SJCRH30 (cell line): ENCODE measurements around the gene PLA2G4E. TPM values are rescaled to one million over a fixed set of nuclear protein-coding genes. Genes with fewer than 3 reads are reported as not detected.
A peak's percentile ranks its signal among the peaks of the same experiment; 100 is the strongest.

ENCODE experiments used
- DNase-seq, 2 experiments: peaks; one replicate each; pipeline ENCODE4 v3.0.0-alpha.2; 2015 to 2020
- H3K27ac ChIP-seq: fragments of 250-450 bp; sonication (Bioruptor Pico); 2 replicates; pipeline ENCODE4 v1.5.1; 2020; ENCODE audit warnings: mild to moderate bottlenecking, moderate library complexity
- H3K27me3 ChIP-seq: fragments of 250-450 bp; sonication (Bioruptor Pico); 2 replicates; pipeline ENCODE4 v1.5.1; 2020; ENCODE audit warnings: mild to moderate bottlenecking, moderate library complexity
- H3K36me3 ChIP-seq: fragments of 250-450 bp; sonication (Bioruptor Pico); 2 replicates; pipeline ENCODE4 v1.5.1; 2020; ENCODE audit warnings: mild to moderate bottlenecking, moderate library complexity
- H3K4me1 ChIP-seq: fragments of 250-450 bp; sonication (Bioruptor Pico); 2 replicates; pipeline ENCODE4 v1.5.1; 2020; ENCODE audit warnings: mild to moderate bottlenecking, moderate library complexity
- H3K4me3 ChIP-seq: fragments of 250-450 bp; sonication (Bioruptor Pico); 2 replicates; pipeline ENCODE4 v1.5.1; 2020; ENCODE audit warnings: mild to moderate bottlenecking, moderate library complexity
- H3K9me3 ChIP-seq: fragments of 250-450 bp; sonication (Bioruptor Pico); replicated peaks from 2 replicates; pipeline ENCODE4 v1.5.1; 2020; ENCODE audit warnings: mild to moderate bottlenecking, moderate library complexity
- total RNA-seq: library from RNA; depleted of rRNA; stranded (reverse); fragments of >200 nt; shearing (Covaris generic); gene quantifications from 2 replicates; pipeline ENCODE4 v1.2.3, GENCODE V29; 2014

Gene PLA2G4E
- total RNA-seq, 1 experiment from 2014 or later, result not detected

GRCh38 chr15:41943543-41944312, 77.1 kb downstream of the PLA2G4E start:
- Histone ChIP-seq H3K36me3 (peaks cover 20% of the 10 kb centered on the region), H3K4me3 (no peak overlapping the region), H3K27ac (peak overlapping the region; percentile 94), H3K27me3 (no peaks in the 10 kb centered on the region), H3K9me3 (no peaks in the 10 kb centered on the region), H3K4me1 (peaks cover 77% of the 10 kb centered on the region)
- DNase-seq, result no peak

- DNase-seq, result peak; percentile 48 to 60
- Histone ChIP-seq H3K4me1 (peaks cover 77% of the 10 kb centered on the region), H3K27me3 (no peaks in the 10 kb centered on the region), H3K27ac (peak overlapping the region; percentile 94), H3K4me3 (no peak overlapping the region), H3K36me3 (peaks cover 19% of the 10 kb centered on the region), H3K9me3 (no peaks in the 10 kb centered on the region)
Measured at GRCh38 chr15:41942886-41943285, 78.0 kb downstream of the PLA2G4E start.

- H3K27ac ChIP-seq, result peak overlapping the region; percentile 94
- H3K4me1 ChIP-seq, result peaks cover 68% of the 10 kb centered on the region
- no peaks in the 10 kb centered on the region for H3K9me3 ChIP-seq
- H3K36me3 ChIP-seq, result peaks cover 23% of the 10 kb centered on the region
- no peaks in the 10 kb centered on the region for H3K27me3 ChIP-seq
- H3K4me3 ChIP-seq, result no peak overlapping the region
- DNase-seq, result no peak
Measured at GRCh38 chr15:41941644-41942415, 79.0 kb downstream of the PLA2G4E start.

- peaks cover 20% of the 10 kb centered on the region for H3K36me3 ChIP-seq
- peaks cover 55% of the 10 kb centered on the region for H3K4me1 ChIP-seq
- no peaks in the 10 kb centered on the region for H3K9me3 ChIP-seq
- no peak overlapping the region for H3K4me3 ChIP-seq
- H3K27me3 ChIP-seq, result no peaks in the 10 kb centered on the region
- H3K27ac ChIP-seq, result peak overlapping the region; percentile 88
- peak; percentile 93 for DNase-seq
Measured at GRCh38 chr15:41940441-41940857, 80.4 kb downstream of the PLA2G4E start.

- Histone ChIP-seq H3K27ac (peak overlapping the region; percentile 88), H3K4me3 (no peak overlapping the region), H3K36me3 (peaks cover 19% of the 10 kb centered on the region), H3K27me3 (no peaks in the 10 kb centered on the region), H3K9me3 (no peaks in the 10 kb centered on the region), H3K4me1 (peaks cover 55% of the 10 kb centered on the region)
- DNase-seq, result no peak
Measured at GRCh38 chr15:41939986-41940385, 80.9 kb downstream of the PLA2G4E start.

- H3K27me3 ChIP-seq, result no peaks in the 10 kb centered on the region
- H3K9me3 ChIP-seq, result no peaks in the 10 kb centered on the region
- H3K27ac ChIP-seq, result no peak overlapping the region
- H3K36me3 ChIP-seq, result peaks cover 17% of the 10 kb centered on the region
- peaks cover 47% of the 10 kb centered on the region for H3K4me1 ChIP-seq
- no peak for DNase-seq
- no peak overlapping the region for H3K4me3 ChIP-seq
Measured at GRCh38 chr15:41937568-41937923, 83.3 kb downstream of the PLA2G4E start.

- H3K4me3 ChIP-seq, result no peak overlapping the region
- peaks cover 14% of the 10 kb centered on the region for H3K36me3 ChIP-seq
- DNase-seq, result no peak
- H3K27me3 ChIP-seq, result no peaks in the 10 kb centered on the region
- peaks cover 40% of the 10 kb centered on the region for H3K4me1 ChIP-seq
- no peaks in the 10 kb centered on the region for H3K9me3 ChIP-seq
- H3K27ac ChIP-seq, result no peak overlapping the region
Measured at GRCh38 chr15:41936649-41937567, 83.9 kb downstream of the PLA2G4E start.

GRCh38 chr15:41936155-41936554, 84.7 kb downstream of the PLA2G4E start:
- peaks cover 35% of the 10 kb centered on the region for H3K4me1 ChIP-seq
- H3K4me3 ChIP-seq, result no peak overlapping the region
- H3K27ac ChIP-seq, result no peak overlapping the region
- DNase-seq, result no peak
- H3K36me3 ChIP-seq, result peaks cover 13% of the 10 kb centered on the region
- H3K27me3 ChIP-seq, result no peaks in the 10 kb centered on the region
- H3K9me3 ChIP-seq, result no peaks in the 10 kb centered on the region

- DNase-seq, result no peak
- peaks cover 35% of the 10 kb centered on the region for H3K4me1 ChIP-seq
- H3K27ac ChIP-seq, result peak overlapping the region; percentile 31; the same call in 1 of the 2 replicates
- peaks cover 11% of the 10 kb centered on the region for H3K36me3 ChIP-seq
- no peaks in the 10 kb centered on the region for H3K9me3 ChIP-seq
- H3K27me3 ChIP-seq, result no peaks in the 10 kb centered on the region
- H3K4me3 ChIP-seq, result no peak overlapping the region
Measured at GRCh38 chr15:41935566-41936020, 85.2 kb downstream of the PLA2G4E start.

- Histone ChIP-seq H3K27ac (peak overlapping the region; percentile 31), H3K9me3 (no peaks in the 10 kb centered on the region), H3K27me3 (no peaks in the 10 kb centered on the region), H3K4me1 (peaks cover 37% of the 10 kb centered on the region), H3K4me3 (no peak overlapping the region), H3K36me3 (peaks cover 11% of the 10 kb centered on the region)
- peak; percentile 58 to 64 for DNase-seq
Measured at GRCh38 chr15:41934843-41935242, 86.0 kb downstream of the PLA2G4E start.

GRCh38 chr15:41933771-41934170, 87.1 kb downstream of the PLA2G4E start:
- H3K4me1 ChIP-seq, result peaks cover 47% of the 10 kb centered on the region
- H3K27ac ChIP-seq, result no peak overlapping the region
- DNase-seq, result no peak

GRCh38 chr15:41933326-41933725, 87.5 kb downstream of the PLA2G4E start:
- DNase-seq, result no peak
- Histone ChIP-seq H3K36me3 (peaks cover 3% of the 10 kb centered on the region; the same call in 1 of the 2 replicates), H3K27ac (no peak overlapping the region), H3K27me3 (no peaks in the 10 kb centered on the region), H3K4me3 (no peak overlapping the region), H3K9me3 (no peaks in the 10 kb centered on the region), H3K4me1 (peaks cover 51% of the 10 kb centered on the region)

More at GRCh38 chr15:41933771-41934170, 87.1 kb downstream of the PLA2G4E start:
- Histone ChIP-seq H3K27me3 (no peaks in the 10 kb centered on the region), H3K4me3 (no peak overlapping the region), H3K36me3 (peaks cover 6% of the 10 kb centered on the region; the same call in 1 of the 2 replicates), H3K9me3 (no peaks in the 10 kb centered on the region)

GRCh38 chr15:41932511-41933289, 88.1 kb downstream of the PLA2G4E start:
- H3K27me3 ChIP-seq, result no peaks in the 10 kb centered on the region
- no peak overlapping the region for H3K27ac ChIP-seq

GRCh38 chr15:41932101-41932500, 88.7 kb downstream of the PLA2G4E start:
- no peak overlapping the region for H3K27ac ChIP-seq
- H3K4me1 ChIP-seq, result peaks cover 58% of the 10 kb centered on the region
- H3K4me3 ChIP-seq, result no peak overlapping the region
- H3K36me3 ChIP-seq, result no peaks in the 10 kb centered on the region
- H3K27me3 ChIP-seq, result no peaks in the 10 kb centered on the region
- DNase-seq, result no peak
- no peaks in the 10 kb centered on the region for H3K9me3 ChIP-seq

More at GRCh38 chr15:41932511-41933289, 88.1 kb downstream of the PLA2G4E start:
- DNase-seq, result no peak
- Histone ChIP-seq H3K4me3 (no peak overlapping the region), H3K36me3 (peaks cover 3% of the 10 kb centered on the region; the same call in 1 of the 2 replicates), H3K4me1 (peaks cover 56% of the 10 kb centered on the region), H3K9me3 (no peaks in the 10 kb centered on the region)
